ENCODE data around the gene ZNF574. TPM values are rescaled to one million over a fixed set of nuclear protein-coding genes. Genes with fewer than 3 reads are reported as not detected.

Gene ZNF574
- total RNA-seq, 1 experiment from 2014 or later, result 35.6 TPM

DNA sequence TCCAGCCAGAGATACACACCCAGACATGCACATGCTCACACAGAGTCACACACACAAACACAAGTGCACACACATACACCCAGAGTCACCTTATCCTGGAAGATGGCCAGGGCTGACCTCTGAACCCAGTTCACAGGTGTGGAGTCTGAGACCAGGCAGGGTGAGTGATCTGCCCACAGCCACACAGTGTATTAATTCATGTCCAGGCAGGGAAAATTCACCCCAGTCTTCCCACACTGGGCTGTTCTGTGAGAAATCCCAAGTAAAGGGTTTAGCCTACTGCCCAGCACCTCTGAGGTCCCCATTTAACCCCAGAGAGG lies 54.2 kb downstream of the ZNF574 start:
- no peak for DNase-seq
- Mint-ChIP-seq H3K27me3 (ENCODE audit: low read depth) (peaks cover 55% of the 10 kb centered on the region), H3K4me1 (peaks cover 21 to 33% of the 10 kb centered on the region in 2 experiments), H3K36me3 (ENCODE audit: insufficient read depth in 1 of 3, low read depth in 3 of 3) (no peaks in the 10 kb centered on the region), H3K4me3 (peak overlapping the region in 1 of 2 experiments; percentile 2; a peak in 1 of 5 replicates), H3K9me3 (no peaks in the 10 kb centered on the region; a peak in 1 of 5 replicates), H3K27ac (peak overlapping the region in 1 of 3 experiments; percentile 33; a peak in 1 of 7 replicates)
- no peak overlapping the region for H4K91ac ChIP-seq (ENCODE audit: insufficient read length, low read depth, low read length)
- H3K79me1 ChIP-seq (ENCODE audit: insufficient read depth, low read depth, low read length, poor library complexity, severe bottlenecking), result no peaks in the 10 kb centered on the region
- H4K5ac ChIP-seq (ENCODE audit: insufficient read length, low read depth, low read length), result no peak overlapping the region
- H3K4me2 ChIP-seq (ENCODE audit: insufficient read depth, insufficient read length, low read length), result no peak overlapping the region
- H4K8ac ChIP-seq (replicated peaks; ENCODE audit: insufficient read length, low read depth, low read length), result no peak overlapping the region
- H3K9ac ChIP-seq (ENCODE audit: extremely low read depth, insufficient read length, low read length), result no peak overlapping the region
- H3K4ac ChIP-seq (ENCODE audit: low read depth, low read length), result no peak overlapping the region
- H2BK120ac ChIP-seq (ENCODE audit: low read depth, low read length, poor library complexity, severe bottlenecking), result no peak overlapping the region
- no peak overlapping the region for H2BK5ac ChIP-seq (ENCODE audit: insufficient read length, low read length)
- no peak overlapping the region for H2BK20ac ChIP-seq (ENCODE audit: low read depth, low read length, poor library complexity, severe bottlenecking)
- no peak overlapping the region for H3K56ac ChIP-seq (ENCODE audit: insufficient read length, low read depth, low read length)
- H3K79me2 ChIP-seq (ENCODE audit: insufficient read depth, low read length), result no peaks in the 10 kb centered on the region
- no peak overlapping the region for H2AFZ ChIP-seq (ENCODE audit: low read length)
- no peaks in the 10 kb centered on the region for H4K20me1 ChIP-seq (ENCODE audit: control insufficient read depth, insufficient read depth, insufficient read length)
- TF ChIP-seq, protein P1, sequence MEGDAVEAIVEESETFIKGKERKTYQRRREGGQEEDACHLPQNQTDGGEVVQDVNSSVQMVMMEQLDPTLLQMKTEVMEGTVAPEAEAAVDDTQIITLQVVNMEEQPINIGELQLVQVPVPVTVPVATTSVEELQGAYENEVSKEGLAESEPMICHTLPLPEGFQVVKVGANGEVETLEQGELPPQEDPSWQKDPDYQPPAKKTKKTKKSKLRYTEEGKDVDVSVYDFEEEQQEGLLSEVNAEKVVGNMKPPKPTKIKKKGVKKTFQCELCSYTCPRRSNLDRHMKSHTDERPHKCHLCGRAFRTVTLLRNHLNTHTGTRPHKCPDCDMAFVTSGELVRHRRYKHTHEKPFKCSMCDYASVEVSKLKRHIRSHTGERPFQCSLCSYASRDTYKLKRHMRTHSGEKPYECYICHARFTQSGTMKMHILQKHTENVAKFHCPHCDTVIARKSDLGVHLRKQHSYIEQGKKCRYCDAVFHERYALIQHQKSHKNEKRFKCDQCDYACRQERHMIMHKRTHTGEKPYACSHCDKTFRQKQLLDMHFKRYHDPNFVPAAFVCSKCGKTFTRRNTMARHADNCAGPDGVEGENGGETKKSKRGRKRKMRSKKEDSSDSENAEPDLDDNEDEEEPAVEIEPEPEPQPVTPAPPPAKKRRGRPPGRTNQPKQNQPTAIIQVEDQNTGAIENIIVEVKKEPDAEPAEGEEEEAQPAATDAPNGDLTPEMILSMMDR (conservative IDR thresholded peaks at IDR 0.05), result no peak
- H3K27ac ChIP-seq (ENCODE audit: insufficient read length, low read depth, low read length), result no peak overlapping the region
- H3K18ac ChIP-seq (ENCODE audit: insufficient read length, low read depth, low read length), result no peak overlapping the region
- H3K23me2 ChIP-seq (ENCODE audit: insufficient read length, low read depth, low read length, poor library complexity, severe bottlenecking), result peaks cover 6% of the 10 kb centered on the region
- no peak overlapping the region for H2BK15ac ChIP-seq (ENCODE audit: low read depth, low read length)
- no peak overlapping the region for H3K14ac ChIP-seq (ENCODE audit: insufficient read depth, low read length)
- H2BK12ac ChIP-seq (ENCODE audit: insufficient read length, low read depth, low read length), result no peak overlapping the region
- no peak overlapping the region for H2AK5ac ChIP-seq (ENCODE audit: insufficient read length, low read length)
- no peaks in the 10 kb centered on the region for H3K9me3 ChIP-seq (ENCODE audit: control insufficient read depth, low read depth, low read length)
- H3K23ac ChIP-seq (ENCODE audit: insufficient read length, low read depth, low read length), result no peak overlapping the region
- H3T11ph ChIP-seq (ENCODE audit: low read length), result no peak overlapping the region
- no peaks in the 10 kb centered on the region for H3K27me3 ChIP-seq (ENCODE audit: insufficient read depth, low read length)
- no peaks in the 10 kb centered on the region for H3K4me1 ChIP-seq (ENCODE audit: insufficient read depth, low read length)

Other genes starting within 250 kb of the ZNF574 start
- gene LYPD4, start 231.5 kb upstream of the ZNF574 start, total RNA-seq (2021), result not detected in 2 replicates
- not detected in 2 replicates for gene DMRTC2, start 231.1 kb upstream of the ZNF574 start, total RNA-seq (2021)
- gene RPS19, start 215.9 kb upstream of the ZNF574 start, total RNA-seq (2021), result 3,024 and 3,117 TPM in 2 replicates
- 0.22 and 0.39 TPM in 2 replicates for gene CD79A, start 198.9 kb upstream of the ZNF574 start, total RNA-seq (2021)
- gene ARHGEF1, start 193.0 kb upstream of the ZNF574 start, total RNA-seq (2021), result 47.0 and 50.3 TPM in 2 replicates
- 0.11 and 0.22 TPM in 2 replicates for gene ERFL, start 147.7 kb upstream of the ZNF574 start, total RNA-seq (2021)
- 94.0 and 105 TPM in 2 replicates for gene RABAC1, start 116.8 kb upstream of the ZNF574 start, total RNA-seq (2021)
- gene ATP1A3, start 81.9 kb upstream of the ZNF574 start, total RNA-seq (2021), result 11.6 and 12.0 TPM in 2 replicates
- gene GRIK5, start 6.0 kb upstream of the ZNF574 start, total RNA-seq (2021), result 43.1 and 45.0 TPM in 2 replicates
- 2.8 and 2.9 TPM in 2 replicates for gene POU2F2, start 56.3 kb downstream of the ZNF574 start, total RNA-seq (2021)
- gene DEDD2, start 141.5 kb downstream of the ZNF574 start, total RNA-seq (2021), result 32.3 and 33.2 TPM in 2 replicates
- 20.5 and 23.4 TPM in 2 replicates for gene ZNF526, start 144.1 kb downstream of the ZNF574 start, total RNA-seq (2021)
- gene GSK3A, start 166.4 kb downstream of the ZNF574 start, total RNA-seq (2021), result 52.4 and 53.7 TPM in 2 replicates
- gene ERF, start 179.0 kb downstream of the ZNF574 start, total RNA-seq (2021), result 120 and 126 TPM in 2 replicates
- gene CIC, start 193.1 kb downstream of the ZNF574 start, total RNA-seq (2021), result 54.0 and 56.0 TPM in 2 replicates
- gene PRR19, start 226.0 kb downstream of the ZNF574 start, total RNA-seq (2021), result 2.9 and 3.2 TPM in 2 replicates
- gene PAFAH1B3, start 226.5 kb downstream of the ZNF574 start, total RNA-seq (2021), result 109 and 113 TPM in 2 replicates
- gene TMEM145, start 237.1 kb downstream of the ZNF574 start, total RNA-seq (2021), result 2.8 and 4.5 TPM in 2 replicates
- 28.4 and 28.8 TPM in 2 replicates for gene MEGF8, start 249.5 kb downstream of the ZNF574 start, total RNA-seq (2021)

Data from H9 (cell line).